Activated CD4-positive, alpha-beta memory T cell treated with anti-CD3 and anti-CD28 coated beads for 36 hours (primary cell): ENCODE measurements around the gene IQSEC2. TPM values are rescaled to one million over a fixed set of nuclear protein-coding genes. Genes with fewer than 3 reads are reported as not detected.

Experiments used
- CTCF ChIA-PET: fragments of 350-600 bp; sonication (Branson Sonifier 250); formaldehyde crosslinking; loops from one replicate; lab custom pipeline; 2021; ENCODE audit warnings: antibody characterized with exemption, inconsistent platforms; lab: Charles Lee
- POLR2A ChIA-PET: fragments of 350-600 bp; sonication (Branson Sonifier 250); formaldehyde crosslinking; loops from one replicate; lab custom pipeline; 2021; ENCODE audit warnings: antibody characterized with exemption; lab: Charles Lee
- DNase-seq: peaks from one replicate; pipeline ENCODE4 v3.0.0-alpha.2; 2020
- H3K27ac Mint-ChIP-seq: one replicate; pipeline ENCODE4 v1.8.0; 2021; ENCODE audit warnings: mixed read lengths
- H3K27me3 Mint-ChIP-seq: one replicate; pipeline ENCODE4 v1.8.0; 2021; ENCODE audit warnings: mixed read lengths
- H3K36me3 Mint-ChIP-seq: one replicate; pipeline ENCODE4 v1.8.0; 2021; ENCODE audit warnings: mixed read lengths
- H3K4me1 Mint-ChIP-seq: one replicate; pipeline ENCODE4 v1.8.0; 2021; ENCODE audit warnings: low read depth, mixed read lengths
- H3K4me3 Mint-ChIP-seq: one replicate; pipeline ENCODE4 v1.8.0; 2021; ENCODE audit warnings: mild to moderate bottlenecking, mixed read lengths
- H3K9me3 Mint-ChIP-seq: one replicate; pipeline ENCODE4 v1.8.0; 2021; ENCODE audit warnings: mixed read lengths
- intact Hi-C: fragments of 100-400 bp; cut with micrococcal nuclease; formaldehyde crosslinking; loops from one replicate; pipeline ENCODE4 v1.15.1; 2023
- total RNA-seq, 2 experiments: library from RNA; stranded (reverse); gene quantifications; one replicate each; pipeline ENCODE4 v1.2.3, GENCODE V29; 2021

Gene IQSEC2
- total RNA-seq, 2 experiments from 2014 or later: 0.39 to 0.74 TPM

DNA sequence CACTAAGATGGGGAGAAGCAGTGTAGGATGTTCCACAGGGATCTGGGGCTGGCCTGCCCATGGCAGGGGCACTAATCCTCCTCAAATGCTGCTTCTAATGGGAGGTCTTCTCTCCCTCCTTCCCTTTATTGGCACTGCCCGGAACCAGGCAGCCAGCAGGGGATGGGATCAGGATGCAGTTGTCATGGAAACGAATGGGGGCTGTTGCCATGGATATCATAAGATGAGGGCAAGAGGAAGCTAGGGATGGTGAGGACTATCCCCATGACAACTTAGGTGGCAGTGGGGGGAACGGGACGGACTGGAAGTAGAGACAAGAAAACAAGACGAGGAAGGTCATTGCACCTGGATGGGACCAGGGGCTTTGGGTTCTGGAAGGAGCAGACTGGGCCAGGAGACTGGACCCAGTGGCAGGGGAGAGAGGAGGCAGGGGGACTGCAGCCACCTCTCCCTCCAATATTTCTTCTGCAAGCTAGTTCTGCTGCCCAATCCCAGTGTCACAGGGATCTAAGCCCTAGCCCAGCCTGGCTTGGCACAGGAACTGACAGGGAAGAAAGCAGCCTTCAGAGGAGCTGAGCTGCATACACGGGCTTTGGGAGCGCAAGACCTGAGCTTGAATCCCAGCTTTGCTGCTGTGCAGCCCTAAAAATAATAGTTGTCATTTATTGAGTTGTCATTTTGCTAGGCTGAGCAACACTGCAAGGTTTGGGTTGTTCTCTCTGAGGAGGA, 19.0 kb downstream of the IQSEC2 start:
- Mint-ChIP-seq H3K4me3 (no peak overlapping the region), H3K36me3 (no peaks in the 10 kb centered on the region), H3K9me3 (no peaks in the 10 kb centered on the region), H3K27me3 (no peaks in the 10 kb centered on the region), H3K27ac (no peak overlapping the region), H3K4me1 (peaks cover 30% of the 10 kb centered on the region)
- ChIA-PET CTCF (interaction anchor here (1.4 to 1.5 kb wide), 2 partner anchors 22 to 23 kb away, joined by 3 to 4 read pairs; no protein-coding TSS in a partner anchor), POLR2A (interaction anchor here (1.3 kb wide), 1 partner anchor 37 kb away, joined by 5 read pairs; no protein-coding TSS in a partner anchor)
- no peak for DNase-seq
- intact Hi-C loops: no loop called here

DNA sequence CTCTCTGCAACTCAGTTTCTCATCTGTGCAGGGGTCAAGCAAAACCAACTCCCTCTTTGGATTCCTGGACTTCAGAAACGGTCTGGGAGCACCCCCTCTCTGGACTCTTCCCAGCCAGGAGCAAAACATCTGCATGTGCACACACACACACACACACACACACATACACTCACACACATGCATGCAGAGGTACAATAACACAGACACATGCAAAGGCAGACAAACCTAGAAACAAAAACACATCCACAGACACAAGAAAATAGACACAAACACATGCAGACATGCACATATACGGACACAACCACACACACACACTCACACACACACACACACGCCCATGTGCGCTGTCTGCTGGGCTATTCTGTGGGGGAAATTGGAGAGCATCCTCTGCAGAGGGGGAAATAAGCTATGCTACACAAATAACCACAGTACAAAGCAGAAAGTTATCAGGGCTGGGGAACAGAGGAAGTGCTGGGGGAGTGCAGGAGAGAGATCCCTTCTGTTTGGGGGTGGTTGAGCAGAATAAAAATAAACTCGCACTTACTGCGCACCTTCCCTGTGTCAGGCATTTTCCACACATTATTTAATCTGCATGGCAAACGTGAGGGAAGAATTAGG, 19.9 kb downstream of the IQSEC2 start:
- Mint-ChIP-seq H3K4me3 (no peak overlapping the region), H3K36me3 (no peaks in the 10 kb centered on the region), H3K9me3 (no peaks in the 10 kb centered on the region), H3K27ac (no peak overlapping the region), H3K27me3 (no peaks in the 10 kb centered on the region), H3K4me1 (peaks cover 30% of the 10 kb centered on the region)
- intact Hi-C loops: no loop called here
- POLR2A ChIA-PET: no interaction called here
- CTCF ChIA-PET: interaction anchor here (1.0 to 1.4 kb wide), 2 partner anchors 22 to 220 kb away, joined by 3 read pairs; no protein-coding TSS in a partner anchor
- no peak for DNase-seq

DNA sequence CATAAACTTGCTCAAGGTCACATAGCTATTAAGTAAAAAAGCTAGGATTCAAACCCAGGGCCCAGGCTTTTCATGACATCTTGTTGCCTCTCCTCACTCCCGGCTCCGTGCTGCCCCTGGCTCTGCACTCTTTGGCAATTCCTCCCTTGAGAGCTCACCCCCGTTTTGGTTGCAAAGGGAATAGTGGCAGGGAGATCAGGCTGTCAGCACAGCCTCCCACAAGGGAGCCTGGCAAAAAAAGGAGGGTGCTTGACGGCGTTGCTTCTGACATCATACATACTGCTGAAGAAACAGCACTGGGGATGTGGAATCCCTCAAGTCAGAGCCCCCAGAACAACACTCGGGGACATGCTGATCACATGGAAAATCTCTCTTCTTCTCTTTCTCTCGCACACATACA, 20.5 kb downstream of the IQSEC2 start:
- no peak for DNase-seq
- Mint-ChIP-seq H3K27me3 (no peaks in the 10 kb centered on the region), H3K27ac (no peak overlapping the region), H3K4me3 (no peak overlapping the region), H3K36me3 (no peaks in the 10 kb centered on the region), H3K4me1 (peaks cover 30% of the 10 kb centered on the region), H3K9me3 (no peaks in the 10 kb centered on the region)
- intact Hi-C loops: no loop called here
- ChIA-PET CTCF (interaction anchor here (1.0 kb wide), 1 partner anchor 221 kb away, joined by 3 read pairs; no protein-coding TSS in a partner anchor), POLR2A (no interaction called here)

DNA sequence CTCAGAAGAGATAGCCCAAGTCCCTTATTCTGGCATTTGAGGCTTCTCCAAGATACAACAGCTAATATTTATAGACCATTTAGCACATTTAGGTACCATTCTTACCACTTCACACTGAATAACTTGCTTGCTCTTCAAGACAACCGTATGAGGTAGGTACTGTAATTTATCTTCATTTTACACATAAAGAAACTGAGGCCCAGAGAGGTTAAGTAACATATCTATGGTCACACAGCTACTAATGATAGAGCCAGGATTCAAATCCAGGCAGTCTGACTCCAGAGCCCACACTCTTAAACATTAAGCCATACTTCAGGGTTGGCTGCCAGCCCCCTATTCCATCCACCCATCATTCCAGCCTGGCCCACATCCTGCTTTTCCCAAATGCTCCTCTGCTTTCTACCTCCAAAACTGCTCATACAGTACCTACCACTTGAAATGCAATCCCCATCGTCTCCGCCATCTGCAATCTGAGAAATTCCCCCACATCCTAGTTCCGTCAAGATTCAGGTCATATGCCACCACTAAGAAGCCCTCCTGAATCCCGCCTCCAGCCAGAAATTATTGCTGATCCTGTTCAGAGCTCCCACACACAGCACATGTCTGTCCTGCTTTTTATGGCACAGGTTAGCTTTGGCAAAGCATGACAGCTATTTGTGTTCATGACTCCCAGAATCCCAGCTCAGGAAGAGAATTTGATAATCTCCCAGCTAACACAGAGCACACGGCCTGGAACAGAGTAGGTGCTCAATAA, 23.5 kb downstream of the IQSEC2 start:
- Mint-ChIP-seq H3K27ac (no peak overlapping the region), H3K36me3 (no peaks in the 10 kb centered on the region), H3K4me1 (peaks cover 13% of the 10 kb centered on the region), H3K4me3 (no peak overlapping the region), H3K9me3 (no peaks in the 10 kb centered on the region), H3K27me3 (no peaks in the 10 kb centered on the region)
- intact Hi-C loops: no loop called here
- no peak for DNase-seq
- CTCF ChIA-PET: interaction anchor here (1.1 to 1.4 kb wide), 2 partner anchors 13 to 27 kb away, joined by 3 read pairs; no protein-coding TSS in a partner anchor
- POLR2A ChIA-PET: no interaction called here

DNA sequence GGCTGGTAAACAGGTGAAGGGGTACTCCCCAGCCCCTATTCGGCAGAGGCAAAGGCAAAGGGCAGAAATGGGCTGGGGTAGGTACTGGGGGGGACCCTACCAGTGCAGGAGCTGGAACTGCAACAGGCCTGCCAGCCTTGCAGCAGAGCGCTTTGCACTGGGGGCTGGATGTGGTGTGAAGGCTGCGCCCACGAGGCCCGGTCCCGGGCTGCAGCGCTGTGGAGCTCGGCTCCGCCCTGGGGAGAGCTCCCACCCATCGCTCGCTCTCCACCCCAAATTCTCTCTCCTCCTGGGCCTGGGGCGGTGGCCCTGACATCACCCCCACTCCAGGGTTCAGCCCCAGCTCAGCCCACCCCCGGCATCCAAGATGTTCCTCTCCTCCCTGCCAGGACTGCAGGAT, 24.2 kb downstream of the IQSEC2 start:
- CTCF ChIA-PET: interaction anchor here (1.1 to 1.4 kb wide), 2 partner anchors 12 to 27 kb away, joined by 3 read pairs; no protein-coding TSS in a partner anchor
- Mint-ChIP-seq H3K4me1 (peaks cover 9% of the 10 kb centered on the region), H3K27me3 (no peaks in the 10 kb centered on the region), H3K27ac (no peak overlapping the region), H3K4me3 (no peak overlapping the region), H3K36me3 (no peaks in the 10 kb centered on the region), H3K9me3 (no peaks in the 10 kb centered on the region)
- POLR2A ChIA-PET: no interaction called here
- DNase-seq: no peak
- intact Hi-C loops: no loop called here

DNA sequence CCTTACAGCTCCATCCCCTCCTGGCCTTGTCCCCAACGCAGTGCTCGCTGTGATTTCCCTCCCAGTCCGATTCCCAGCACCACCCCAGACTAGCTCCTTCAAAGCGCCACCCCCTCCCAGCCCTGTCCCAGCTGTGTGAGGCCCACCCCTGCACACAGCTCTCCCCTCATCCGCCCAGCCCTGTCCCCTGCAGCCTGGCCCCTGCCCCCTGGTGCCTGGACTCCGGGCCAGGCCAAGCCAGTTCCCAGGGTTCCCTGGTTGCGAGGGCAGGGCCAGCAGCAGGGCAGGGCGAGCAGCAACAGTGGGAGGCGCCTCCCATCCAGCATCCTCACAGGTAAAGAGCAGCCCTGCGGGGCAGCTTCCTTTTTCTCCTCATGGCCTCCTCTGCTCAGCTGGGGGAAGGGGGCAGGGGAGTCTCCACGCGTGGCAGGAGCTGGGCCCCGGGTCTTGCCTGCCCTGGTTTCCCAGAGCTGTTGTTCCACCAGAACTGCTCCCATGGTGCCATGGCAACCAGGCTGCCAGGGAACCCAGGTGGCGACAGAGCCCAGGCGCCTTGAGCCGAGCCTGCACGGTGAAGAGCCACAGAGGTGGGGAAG, 24.8 kb downstream of the IQSEC2 start:
- Mint-ChIP-seq H3K4me3 (no peak overlapping the region), H3K9me3 (no peaks in the 10 kb centered on the region), H3K27me3 (no peaks in the 10 kb centered on the region), H3K4me1 (peaks cover 2% of the 10 kb centered on the region), H3K36me3 (no peaks in the 10 kb centered on the region), H3K27ac (no peak overlapping the region)
- ChIA-PET CTCF (interaction anchor here (1.1 to 1.4 kb wide), 2 partner anchors 11 to 28 kb away, joined by 3 read pairs; no protein-coding TSS in a partner anchor), POLR2A (no interaction called here)
- DNase-seq: no peak
- intact Hi-C loops: no loop called here

DNA sequence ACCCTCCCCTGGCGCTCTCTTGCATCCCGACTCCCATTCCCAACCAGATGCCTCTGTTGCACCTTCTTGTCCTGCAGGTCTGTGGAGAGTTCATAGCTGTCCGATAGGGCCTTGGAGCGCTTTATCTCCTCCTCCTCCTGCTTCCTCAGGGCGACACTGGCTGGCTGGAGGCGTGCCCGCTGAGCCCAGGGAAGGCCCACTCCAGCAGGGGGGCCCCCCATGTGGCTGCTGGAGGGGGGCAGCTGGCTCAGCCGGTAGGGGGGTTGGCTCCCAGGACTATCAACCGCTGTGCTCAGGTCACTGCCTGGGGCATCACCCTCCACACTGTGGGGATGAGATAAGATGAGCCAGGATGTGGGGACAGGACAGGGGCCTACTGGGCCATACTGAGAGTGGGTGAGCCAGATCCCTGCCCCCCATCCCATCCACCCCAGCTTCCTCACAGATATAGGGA, 25.6 kb downstream of the IQSEC2 start:
- H3K27ac Mint-ChIP-seq: no peak overlapping the region
- no peaks in the 10 kb centered on the region for H3K36me3 Mint-ChIP-seq
- CTCF ChIA-PET: no interaction called here
- no peaks in the 10 kb centered on the region for H3K27me3 Mint-ChIP-seq
- no peak for DNase-seq
- H3K9me3 Mint-ChIP-seq: no peaks in the 10 kb centered on the region
- H3K4me1 Mint-ChIP-seq: no peaks in the 10 kb centered on the region
- intact Hi-C loops: no loop called here
- POLR2A ChIA-PET: no interaction called here
- H3K4me3 Mint-ChIP-seq: no peak overlapping the region

DNA sequence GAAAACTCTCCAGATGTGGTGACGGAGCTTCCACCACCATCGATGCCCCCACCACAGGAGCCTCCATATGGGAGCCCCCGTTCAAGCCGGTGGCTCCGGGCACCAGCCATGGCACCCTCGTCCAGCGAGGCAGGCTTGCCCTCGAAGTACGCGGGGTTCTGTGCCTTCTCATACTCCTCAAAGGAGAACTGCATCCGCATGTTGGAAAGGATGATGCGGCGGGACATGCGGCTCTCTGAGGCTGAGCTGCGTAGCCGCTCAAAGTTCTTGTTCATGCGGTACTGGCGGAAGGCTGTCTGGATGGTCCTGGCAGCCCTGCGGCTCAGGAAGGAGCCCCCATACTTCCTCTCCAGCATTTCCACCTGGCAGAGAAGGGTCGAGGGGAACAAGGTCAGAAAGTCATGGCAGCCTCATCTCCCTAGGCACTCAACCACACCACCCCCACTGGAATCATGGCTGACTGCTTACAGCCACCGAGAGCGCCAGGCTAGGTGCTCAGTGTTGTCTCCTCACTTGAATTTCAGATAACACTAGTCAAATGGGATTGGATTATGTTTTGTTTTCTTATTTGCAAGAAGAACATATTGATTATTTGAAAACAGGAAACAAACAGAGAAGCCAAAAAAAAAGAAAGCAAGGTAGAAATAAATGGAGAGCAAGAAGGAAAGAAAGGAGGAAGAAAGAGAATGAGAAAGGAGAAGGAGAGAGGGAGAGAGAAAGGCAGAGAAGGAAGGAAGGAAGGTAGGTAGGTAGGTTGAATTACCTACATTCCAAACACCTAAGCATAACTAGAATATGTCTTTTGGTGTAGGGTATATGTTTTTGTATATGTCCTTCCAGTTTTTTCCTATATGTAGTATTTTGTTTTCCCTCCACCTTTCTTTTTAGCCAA, 26.6 kb downstream of the IQSEC2 start:
- ChIA-PET CTCF (no interaction called here), POLR2A (no interaction called here)
- H3K27ac Mint-ChIP-seq: no peak overlapping the region

DNA sequence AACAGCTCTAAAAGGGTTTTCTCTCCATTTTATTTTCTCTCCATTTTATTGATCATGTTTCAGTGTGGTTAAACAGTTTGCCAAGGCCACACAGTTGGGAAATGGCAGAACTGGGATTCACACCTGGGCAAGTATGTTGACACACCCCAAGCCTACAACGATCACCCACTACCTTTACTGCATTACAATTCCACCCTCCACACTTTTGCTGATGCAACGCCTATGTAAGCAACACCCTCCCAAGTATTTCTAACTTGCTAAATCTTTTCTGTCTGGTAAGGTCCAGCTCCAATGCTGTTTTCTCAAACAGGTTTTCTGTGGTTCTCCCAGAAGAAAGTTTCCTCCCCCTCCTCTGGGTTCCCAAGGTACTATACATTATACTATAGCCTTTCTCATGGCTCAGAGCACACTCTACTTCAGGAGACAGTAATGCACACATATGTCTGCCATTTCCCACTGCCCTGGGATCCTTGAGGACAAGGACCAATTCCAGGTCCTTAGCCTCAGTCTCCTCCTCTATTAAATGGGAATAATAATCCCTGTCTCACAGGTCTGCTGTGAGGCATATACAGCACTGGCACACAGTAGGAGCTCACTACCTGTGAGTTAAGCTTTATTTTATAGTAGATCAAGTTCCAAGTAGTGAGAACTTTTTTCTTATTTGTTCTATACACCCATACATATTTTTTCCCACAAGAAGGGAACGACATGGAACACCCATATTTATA, 27.9 kb downstream of the IQSEC2 start:
- intact Hi-C loops: no loop called here

More for the DNA sequence above, 26.6 kb downstream of the IQSEC2 start:
- DNase-seq: no peak
- Mint-ChIP-seq H3K36me3 (no peaks in the 10 kb centered on the region), H3K9me3 (no peaks in the 10 kb centered on the region), H3K4me3 (no peak overlapping the region), H3K4me1 (no peaks in the 10 kb centered on the region), H3K27me3 (no peaks in the 10 kb centered on the region)
- intact Hi-C loops: no loop called here

DNA sequence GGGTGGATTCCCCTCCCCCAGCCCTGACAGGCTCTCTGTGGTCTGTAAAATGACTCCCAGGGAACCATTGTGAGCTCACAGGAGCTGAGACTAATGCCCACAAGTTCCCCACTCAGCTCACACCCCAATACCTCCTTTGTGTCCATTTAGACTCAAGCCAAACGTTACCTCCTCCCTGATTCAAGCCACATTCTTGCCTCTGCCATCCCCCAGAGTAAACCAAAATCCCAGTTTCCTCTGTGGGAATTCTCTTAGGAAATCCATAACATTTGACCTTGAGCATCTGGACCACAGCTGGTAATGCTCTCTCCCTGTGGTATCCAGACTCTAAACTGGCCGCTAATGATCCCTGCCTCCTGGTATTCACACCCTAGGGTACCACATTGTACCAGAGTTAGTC, 30.1 kb downstream of the IQSEC2 start:
- Mint-ChIP-seq H3K4me3 (no peak overlapping the region), H3K27me3 (no peaks in the 10 kb centered on the region), H3K27ac (no peak overlapping the region), H3K4me1 (no peaks in the 10 kb centered on the region), H3K36me3 (no peaks in the 10 kb centered on the region), H3K9me3 (no peaks in the 10 kb centered on the region)
- intact Hi-C loops: no loop called here
- DNase-seq: no peak
- POLR2A ChIA-PET: no interaction called here
- CTCF ChIA-PET: no interaction called here

More for the DNA sequence above, 27.9 kb downstream of the IQSEC2 start:
- Mint-ChIP-seq H3K27me3 (no peaks in the 10 kb centered on the region), H3K4me3 (no peak overlapping the region), H3K4me1 (no peaks in the 10 kb centered on the region), H3K36me3 (no peaks in the 10 kb centered on the region), H3K9me3 (no peaks in the 10 kb centered on the region), H3K27ac (no peak overlapping the region)
- CTCF ChIA-PET: no interaction called here
- no peak for DNase-seq
- POLR2A ChIA-PET: no interaction called here
